ENCODE data around the gene ITGA2. TPM values are rescaled to one million over a fixed set of nuclear protein-coding genes. Genes with fewer than 3 reads are reported as not detected.

Gene ITGA2
- total and polyA plus RNA-seq, 2 donors (not counting 1 experiment from before 2014, with no cell fraction given) = not detected

DNA sequence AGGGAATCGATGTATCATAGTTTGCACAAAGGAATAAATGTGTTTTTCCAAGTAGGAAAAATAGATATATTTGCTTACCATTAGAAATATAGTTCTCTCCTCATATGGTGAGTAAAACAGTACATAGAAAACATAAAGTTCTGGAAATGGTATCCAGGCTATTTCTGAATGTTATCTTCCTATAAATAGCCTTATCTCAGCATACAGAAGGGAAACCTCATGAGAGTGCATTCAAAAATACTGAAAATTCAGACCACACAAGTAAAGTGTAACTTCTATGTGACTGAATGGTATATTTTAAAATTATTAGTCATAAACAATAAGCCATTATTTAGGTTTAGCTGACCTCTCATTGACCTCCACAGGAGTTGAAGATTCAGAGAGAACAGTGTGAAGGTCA, 76.9 kb downstream of the ITGA2 start:
- Histone ChIP-seq H3K36me3 (replicated peaks in 1 of 2; ENCODE audit: control extremely low read depth in 1 of 2, control insufficient read depth in 1 of 2, extremely low read depth in 1 of 2, insufficient read depth in 2 of 2, low read length in 1 of 2) (no peaks in the 10 kb centered on the region), H2AFZ (ENCODE audit: insufficient read depth, low read depth, low read length, poor library complexity, severe bottlenecking) (no peak overlapping the region), H3K4me2 (replicated peaks; ENCODE audit: low read depth, low read length, poor library complexity, severe bottlenecking) (no peak overlapping the region), H3K4me1 (ENCODE audit: control insufficient read depth in 2 of 2, insufficient read depth in 2 of 2, low read length in 2 of 2) (no peaks in the 10 kb centered on the region), H3K9me3 (ENCODE audit: control extremely low read depth in 1 of 3, control insufficient read depth in 2 of 3, insufficient read depth in 1 of 3, low read length in 2 of 3) (no peaks in the 10 kb centered on the region), H3K27ac (ENCODE audit: low read length in 2 of 2) (no peak overlapping the region), H3K27me3 (replicated peaks in 1 of 4; ENCODE audit: control extremely low read depth in 1 of 4, control insufficient read depth in 3 of 4, insufficient read depth in 4 of 4, low read length in 3 of 4) (no peaks in the 10 kb centered on the region), H3K9ac (ENCODE audit: low read length) (no peak overlapping the region), H3K79me2 (ENCODE audit: control insufficient read depth, insufficient read depth, low read length) (no peaks in the 10 kb centered on the region), H4K20me1 (ENCODE audit: control insufficient read depth, insufficient read depth, low read length, poor library complexity, severe bottlenecking) (no peaks in the 10 kb centered on the region), H3K4me3 (ENCODE audit: control extremely low read depth in 1 of 5, extremely low read depth in 1 of 5, insufficient read depth in 1 of 5, low read depth in 2 of 5, low read length in 4 of 5) (no peak overlapping the region)
- CTCF ChIA-PET = no interaction called here
- no peaks in the 10 kb centered on the region for H3K4me1 Mint-ChIP-seq
- TF ChIP-seq, protein P1, sequence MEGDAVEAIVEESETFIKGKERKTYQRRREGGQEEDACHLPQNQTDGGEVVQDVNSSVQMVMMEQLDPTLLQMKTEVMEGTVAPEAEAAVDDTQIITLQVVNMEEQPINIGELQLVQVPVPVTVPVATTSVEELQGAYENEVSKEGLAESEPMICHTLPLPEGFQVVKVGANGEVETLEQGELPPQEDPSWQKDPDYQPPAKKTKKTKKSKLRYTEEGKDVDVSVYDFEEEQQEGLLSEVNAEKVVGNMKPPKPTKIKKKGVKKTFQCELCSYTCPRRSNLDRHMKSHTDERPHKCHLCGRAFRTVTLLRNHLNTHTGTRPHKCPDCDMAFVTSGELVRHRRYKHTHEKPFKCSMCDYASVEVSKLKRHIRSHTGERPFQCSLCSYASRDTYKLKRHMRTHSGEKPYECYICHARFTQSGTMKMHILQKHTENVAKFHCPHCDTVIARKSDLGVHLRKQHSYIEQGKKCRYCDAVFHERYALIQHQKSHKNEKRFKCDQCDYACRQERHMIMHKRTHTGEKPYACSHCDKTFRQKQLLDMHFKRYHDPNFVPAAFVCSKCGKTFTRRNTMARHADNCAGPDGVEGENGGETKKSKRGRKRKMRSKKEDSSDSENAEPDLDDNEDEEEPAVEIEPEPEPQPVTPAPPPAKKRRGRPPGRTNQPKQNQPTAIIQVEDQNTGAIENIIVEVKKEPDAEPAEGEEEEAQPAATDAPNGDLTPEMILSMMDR (IDR thresholded peaks at IDR 0.05) = no peak
- TF ChIP-seq EZH2 (IDR thresholded peaks at IDR 0.05; ENCODE audit: borderline replicate concordance, insufficient read depth, low read depth, low read length, poor library complexity, severe bottlenecking) = no peak
- no peak for ATAC-seq (ENCODE audit: low read depth)
- POLR2A ChIA-PET = no interaction called here
- H3K4me3 Mint-ChIP-seq = no peak overlapping the region
- intact Hi-C loops (cut with micrococcal nuclease) = no loop called here
- H3K27ac Mint-ChIP-seq = no peak overlapping the region
- peaks cover 9% of the 10 kb centered on the region for H3K27me3 Mint-ChIP-seq
- no CpG with 5 or more reads among the region's 1 CpG for WGBS (ENCODE audit: insufficient coverage)
- H3K9me3 Mint-ChIP-seq (ENCODE audit: insufficient read depth) = no peaks in the 10 kb centered on the region
- DNase-seq = no peak

DNA sequence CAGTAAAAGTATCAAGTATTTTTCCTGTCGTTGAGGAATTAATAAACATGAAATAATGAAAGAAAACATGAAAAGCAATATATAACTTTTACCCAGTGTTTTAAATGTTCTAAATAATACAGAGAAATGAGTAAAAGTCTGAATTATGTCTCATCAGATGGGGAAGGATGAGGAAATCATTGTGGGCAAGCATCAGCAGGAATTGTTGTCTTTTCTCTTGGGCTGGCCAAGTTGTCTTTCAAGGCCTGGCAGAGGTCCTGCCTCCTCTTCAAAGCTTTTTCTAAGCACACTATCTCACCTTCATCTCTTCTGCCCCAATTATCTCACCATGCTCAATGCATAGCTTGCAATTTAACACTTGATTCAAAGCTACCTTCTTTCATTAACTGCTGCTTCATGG, 78.5 kb downstream of the ITGA2 start:
- no CpG with 5 or more reads among the region's 1 CpG for WGBS (ENCODE audit: insufficient coverage)
- no peaks in the 10 kb centered on the region for H3K79me2 ChIP-seq (ENCODE audit: control insufficient read depth, insufficient read depth, low read length)
- no peak overlapping the region for H3K4me2 ChIP-seq (replicated peaks; ENCODE audit: low read depth, low read length, poor library complexity, severe bottlenecking)
- ChIA-PET POLR2A (no interaction called here), CTCF (no interaction called here)
- no peaks in the 10 kb centered on the region for H3K27me3 ChIP-seq (replicated peaks in 1 of 4; ENCODE audit: control extremely low read depth in 1 of 4, control insufficient read depth in 3 of 4, insufficient read depth in 4 of 4, low read length in 3 of 4)
- TF ChIP-seq EZH2 (IDR thresholded peaks at IDR 0.05; ENCODE audit: borderline replicate concordance, insufficient read depth, low read depth, low read length, poor library complexity, severe bottlenecking) = no peak
- TF ChIP-seq, protein P1 (IDR thresholded peaks at IDR 0.05) = no peak
- Mint-ChIP-seq H3K27ac (no peak overlapping the region), H3K9me3 (ENCODE audit: insufficient read depth) (no peaks in the 10 kb centered on the region), H3K4me1 (no peaks in the 10 kb centered on the region), H3K4me3 (no peak overlapping the region), H3K27me3 (peaks cover 6% of the 10 kb centered on the region)
- H2AFZ ChIP-seq (ENCODE audit: insufficient read depth, low read depth, low read length, poor library complexity, severe bottlenecking) = no peak overlapping the region
- H3K9me3 ChIP-seq (ENCODE audit: control extremely low read depth in 1 of 3, control insufficient read depth in 2 of 3, insufficient read depth in 1 of 3, low read length in 2 of 3) = no peaks in the 10 kb centered on the region
- no peak overlapping the region for H3K4me3 ChIP-seq (ENCODE audit: control extremely low read depth in 1 of 5, extremely low read depth in 1 of 5, insufficient read depth in 1 of 5, low read depth in 2 of 5, low read length in 4 of 5)
- DNase-seq = no peak
- no peaks in the 10 kb centered on the region for H3K4me1 ChIP-seq (ENCODE audit: control insufficient read depth in 2 of 2, insufficient read depth in 2 of 2, low read length in 2 of 2)
- H3K9ac ChIP-seq (ENCODE audit: low read length) = no peak overlapping the region
- intact Hi-C loops (cut with micrococcal nuclease) = no loop called here
- H3K36me3 ChIP-seq (replicated peaks in 1 of 2; ENCODE audit: control extremely low read depth in 1 of 2, control insufficient read depth in 1 of 2, extremely low read depth in 1 of 2, insufficient read depth in 2 of 2, low read length in 1 of 2) = no peaks in the 10 kb centered on the region
- ATAC-seq (ENCODE audit: low read depth) = no peak
- H4K20me1 ChIP-seq (ENCODE audit: control insufficient read depth, insufficient read depth, low read length, poor library complexity, severe bottlenecking) = no peaks in the 10 kb centered on the region
- no peak overlapping the region for H3K27ac ChIP-seq (ENCODE audit: low read length in 2 of 2)

Measured in B cell (primary cell).